ENCODE results near the gene BCL2L1.
A peak's percentile ranks its signal among the peaks of the same experiment; 100 is the strongest.

BCL2L1 gene

GRCh38 chr20:31708736-31709534 is 13.7 kb downstream of the BCL2L1 start:
- peak; percentile 90 to 93 for DNase-seq

DNA sequence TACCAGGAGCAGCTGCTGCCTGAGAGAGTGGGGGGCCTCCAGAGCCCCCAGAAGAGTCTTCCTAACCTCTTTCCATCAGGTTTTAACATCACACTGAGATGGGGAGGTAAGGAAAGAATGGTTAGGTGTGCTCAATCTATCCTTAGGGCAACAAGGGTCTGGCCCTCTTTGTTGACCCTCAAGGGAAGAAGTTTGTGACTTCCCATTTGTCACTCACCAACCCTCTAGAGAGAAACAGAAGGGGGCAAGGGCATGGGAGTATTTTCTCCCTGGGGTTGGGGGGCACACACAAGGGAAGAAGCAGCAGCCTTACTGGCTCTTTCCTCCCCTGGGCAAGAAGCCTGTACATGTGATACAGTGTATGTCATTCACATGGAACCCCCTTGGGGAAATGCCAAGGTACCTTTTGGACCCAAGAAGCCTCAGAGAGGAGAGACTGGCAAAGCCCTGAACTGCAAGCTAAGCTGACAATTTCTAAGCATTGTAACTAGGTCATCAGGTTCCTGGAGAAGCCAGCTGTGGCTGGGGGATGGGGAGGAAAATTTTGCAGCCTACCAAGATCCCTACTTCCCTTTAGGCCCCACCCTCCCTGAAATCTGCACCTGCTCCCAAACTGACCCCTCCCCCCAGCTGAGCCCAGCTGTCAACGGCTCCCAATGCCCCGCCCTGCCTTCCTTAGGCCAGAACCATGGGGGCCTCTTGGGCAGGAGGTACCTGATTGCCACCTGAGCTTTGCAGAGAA is 14.5 kb downstream of the BCL2L1 start:
- peak; percentile 90 to 95 for DNase-seq

DNA sequence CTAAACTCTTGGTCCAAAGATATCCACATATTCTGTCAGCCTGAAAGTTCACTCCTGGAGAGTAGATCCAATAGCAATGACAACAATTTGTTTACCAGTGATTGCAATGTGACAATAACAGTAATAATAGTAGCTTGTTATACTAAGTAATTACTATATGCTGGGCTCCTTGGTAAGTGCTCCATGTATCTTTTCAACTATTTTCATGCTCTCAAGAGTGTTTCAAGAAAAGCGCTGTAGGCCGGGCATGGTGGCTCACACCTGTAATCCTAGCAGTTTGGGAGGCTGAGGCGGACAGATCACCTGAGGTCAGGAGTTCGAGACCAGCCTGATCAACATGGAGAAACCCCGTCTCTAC is 15.4 kb downstream of the BCL2L1 start:
- no peak for DNase-seq

- no peak for DNase-seq
Measured at GRCh38 chr20:31706607-31707257, 15.9 kb downstream of the BCL2L1 start.

- DNase-seq, result no peak
Measured at GRCh38 chr20:31705598-31706597, 16.8 kb downstream of the BCL2L1 start.

- DNase-seq, result no peak
Measured at GRCh38 chr20:31705191-31705590, 17.5 kb downstream of the BCL2L1 start.

GRCh38 chr20:31704225-31705119 is 18.2 kb downstream of the BCL2L1 start:
- DNase-seq, result no peak

DNA sequence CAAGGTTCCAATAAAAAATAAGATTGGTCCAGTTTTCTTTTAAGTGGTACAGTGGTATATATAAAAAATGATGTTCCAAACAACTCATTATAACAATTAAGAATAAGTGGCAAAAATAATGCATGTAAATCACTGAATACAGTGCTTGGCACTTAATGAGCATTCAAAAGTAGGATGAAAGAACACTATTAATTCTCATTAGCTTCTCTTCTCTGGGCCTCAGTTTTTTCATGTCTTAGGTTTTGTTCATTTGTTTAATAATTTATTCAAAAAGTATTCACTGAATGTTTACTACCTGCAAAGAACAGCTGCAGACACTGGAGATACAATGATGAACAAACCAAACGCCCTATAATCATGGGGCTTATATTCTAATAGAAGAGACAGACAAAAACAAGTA is 21.1 kb downstream of the BCL2L1 start:
- DNase-seq, result peak; percentile 18 to 24

- DNase-seq, result no peak
Measured at GRCh38 chr20:31700747-31701146, 21.9 kb downstream of the BCL2L1 start.

DNA sequence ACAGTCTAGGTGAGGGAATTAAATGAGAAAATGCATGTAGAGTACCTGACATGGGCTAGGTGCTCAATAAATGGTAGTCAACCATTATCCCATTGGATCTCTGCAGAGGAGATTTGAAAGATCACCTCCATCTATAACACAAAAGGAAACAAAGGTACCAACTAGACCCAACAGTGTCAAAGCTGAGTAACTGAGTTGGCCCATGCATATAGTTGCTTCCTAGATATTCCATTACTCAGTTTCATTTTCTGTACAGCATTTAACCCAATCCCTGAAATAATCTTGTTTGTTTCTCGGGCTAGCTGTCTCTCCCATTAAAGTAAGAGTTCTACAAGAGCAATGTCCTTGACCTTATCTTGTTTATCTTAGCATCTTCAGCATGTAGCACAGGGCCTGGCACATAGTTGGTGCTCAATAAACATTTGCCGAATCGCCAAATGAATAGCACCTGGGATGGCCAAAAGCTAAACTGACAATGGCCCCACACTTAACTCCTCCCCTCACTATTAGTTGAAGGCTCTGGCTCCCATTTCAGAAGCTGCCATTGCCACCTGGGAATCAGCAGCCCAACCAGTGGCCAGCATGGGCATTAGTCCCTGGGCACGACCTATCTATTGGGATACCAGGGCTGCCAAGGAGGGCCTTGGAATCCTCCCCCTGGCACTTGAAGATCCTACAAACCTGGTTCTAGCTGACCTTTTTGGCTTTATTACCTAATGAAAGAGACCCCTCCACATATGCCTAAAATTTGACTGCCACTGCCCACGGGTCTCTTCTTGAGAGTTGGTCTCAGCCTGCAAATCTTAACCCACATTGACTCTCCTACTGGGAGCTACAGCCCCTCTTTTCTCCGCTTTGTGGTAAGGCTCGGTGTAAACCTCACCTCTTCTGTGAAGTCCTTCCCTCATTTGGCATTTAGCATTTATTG is 22.6 kb downstream of the BCL2L1 start:
- DNase-seq, result no peak

GRCh38 chr20:31698803-31699718 is 23.6 kb downstream of the BCL2L1 start:
- DNase-seq, result no peak

GRCh38 chr20:31698243-31698802 is 24.3 kb downstream of the BCL2L1 start:
- DNase-seq, result no peak

GRCh38 chr20:31695849-31696804 is 26.5 kb downstream of the BCL2L1 start:
- no peak for DNase-seq

DNA sequence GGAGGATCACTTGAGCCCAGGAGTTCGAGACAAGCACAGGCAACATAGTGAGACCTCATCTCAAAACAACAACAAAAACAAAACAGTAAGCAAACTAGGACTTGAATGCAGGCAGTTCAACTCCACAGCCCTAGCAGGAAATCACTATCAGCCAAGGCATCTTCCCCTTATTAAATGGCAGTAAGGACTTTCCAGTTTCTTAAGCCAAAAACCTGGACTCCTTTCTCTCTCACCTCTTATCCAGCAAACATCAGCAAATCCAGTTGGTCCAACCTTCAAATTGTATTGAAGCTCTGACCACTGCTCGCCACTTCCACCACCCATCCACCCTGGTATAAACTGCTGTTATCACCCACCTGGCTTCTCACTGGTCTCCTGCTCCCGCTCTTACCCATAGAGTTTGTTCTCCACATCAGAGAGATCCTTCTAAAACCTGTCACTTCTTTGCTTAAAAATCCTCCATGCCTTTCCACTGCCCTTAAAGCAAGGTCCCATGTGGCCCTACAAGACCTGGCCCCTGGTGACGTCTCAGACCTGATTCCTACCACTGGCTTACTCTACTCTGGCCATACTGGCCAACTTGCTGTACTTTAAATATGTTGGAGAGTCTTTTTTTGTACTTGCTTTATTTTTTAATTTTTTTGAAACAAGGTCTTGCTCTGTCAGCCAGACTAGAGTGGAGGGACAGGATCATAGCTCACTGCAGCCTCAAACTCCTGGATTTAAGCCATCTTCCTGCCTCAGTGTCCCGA is 27.6 kb downstream of the BCL2L1 start:
- DNase-seq, result no peak

DNA sequence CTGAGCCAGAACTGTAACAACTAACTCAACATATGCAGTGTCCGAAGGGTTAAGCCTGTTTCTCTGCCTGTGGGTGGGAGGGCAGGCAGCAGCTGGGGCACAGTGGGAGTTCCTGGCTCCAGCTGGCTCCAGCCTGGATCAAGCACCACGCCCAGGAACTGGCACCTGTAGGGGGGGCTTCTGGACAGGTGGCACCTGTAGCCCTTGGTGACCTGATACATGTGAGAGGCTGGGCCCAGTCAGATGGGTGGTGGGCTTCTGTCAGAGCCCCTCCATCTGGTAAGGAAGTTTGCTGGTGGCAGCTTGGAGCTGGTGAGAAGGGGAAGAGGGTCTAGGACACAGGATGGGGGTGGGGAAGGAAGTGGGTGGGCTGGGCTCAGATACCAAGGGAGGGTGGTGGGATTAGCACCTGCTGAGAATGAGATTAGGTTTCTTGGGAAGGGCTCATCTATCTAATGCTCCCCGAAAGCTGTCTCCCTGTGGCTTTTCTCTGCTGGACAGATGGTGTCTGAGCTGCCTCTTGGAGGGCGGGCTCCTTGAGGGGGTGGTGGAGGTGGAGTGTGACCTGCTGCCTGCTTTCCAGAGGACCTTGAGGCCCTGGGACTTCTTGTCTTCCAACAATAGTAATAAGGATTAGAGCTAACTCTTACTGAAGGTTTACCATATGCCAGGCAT is 28.5 kb downstream of the BCL2L1 start:
- peak in 1 of 2 experiments; percentile 21 for DNase-seq

DNA sequence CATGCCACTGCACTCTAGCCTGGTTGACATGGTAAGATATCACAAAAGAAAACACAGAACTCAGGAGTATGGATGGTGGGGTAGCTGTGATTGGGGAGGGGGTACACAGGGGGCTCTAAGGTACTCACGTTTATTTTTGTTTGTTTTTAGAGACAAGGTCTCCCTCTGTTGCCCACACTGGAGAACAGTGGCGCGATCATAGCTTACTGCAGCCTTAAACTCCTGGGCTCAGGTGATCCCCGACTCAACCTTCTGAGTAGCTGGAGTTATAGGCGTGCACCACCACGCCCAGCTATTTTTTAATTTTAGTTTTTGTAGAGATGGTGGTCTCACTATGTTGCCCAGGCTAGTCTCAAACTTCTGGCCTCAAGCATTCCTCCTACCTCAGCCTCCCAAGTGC is 29.3 kb downstream of the BCL2L1 start:
- DNase-seq, result no peak
